H7 (cell line): ENCODE measurements around the gene ABL1. TPM values are rescaled to one million over a fixed set of nuclear protein-coding genes. Genes with fewer than 3 reads are reported as not detected.

ENCODE experiments used
- DNase-seq: peaks from one replicate; pipeline ENCODE4 v3.0.0; 2012
- H3K27me3 ChIP-seq: 2 replicates; pipeline ENCODE4 v1.6.0; 2011; ENCODE audit warnings: mild to moderate bottlenecking, low read length; ENCODE audit not compliant: control insufficient read depth, insufficient read depth
- H3K36me3 ChIP-seq: replicated peaks from 2 replicates; pipeline ENCODE4 v1.5.1; 2011; ENCODE audit warnings: low read length; ENCODE audit not compliant: control insufficient read depth, insufficient read depth
- H3K4me3 ChIP-seq: 2 replicates; pipeline ENCODE4 v1.5.1; 2011; ENCODE audit warnings: low read depth, mild to moderate bottlenecking, control low read depth, low read length, moderate library complexity; ENCODE audit not compliant: insufficient read depth
- total RNA-seq: library from RNA; depleted of rRNA; stranded (reverse); fragments of >200 nt; shearing (Covaris generic); gene quantifications from 2 replicates; pipeline ENCODE4 v1.2.3, GENCODE V29; 2014

The ABL1 gene
- total RNA-seq, 1 experiment from 2014 or later = 57.6 TPM

DNA sequence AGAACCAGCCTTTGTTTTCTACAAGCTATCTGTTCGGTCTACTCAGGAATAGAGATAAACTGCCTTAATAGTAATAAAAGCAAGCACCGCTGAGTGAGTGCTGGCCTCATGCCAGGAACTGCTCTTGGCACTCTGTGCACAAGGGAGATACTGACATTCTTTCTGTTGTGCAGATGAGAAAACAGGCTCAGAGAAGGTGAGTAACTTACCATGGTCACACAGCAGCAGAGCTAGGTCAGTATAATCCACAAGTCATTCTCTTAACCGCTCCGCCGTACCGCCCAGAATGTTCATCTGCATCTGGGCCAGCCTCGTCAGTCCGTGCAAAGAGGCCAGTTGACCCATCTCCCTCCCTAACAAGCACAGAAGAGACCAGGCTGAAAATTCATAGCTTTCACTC, 34.2 kb downstream of the ABL1 start:
- no peak for DNase-seq
- H3K27me3 ChIP-seq = no peaks in the 10 kb centered on the region
- peaks cover 29% of the 10 kb centered on the region for H3K36me3 ChIP-seq
- H3K4me3 ChIP-seq = no peak overlapping the region

- DNase-seq = no peak
- H3K27me3 ChIP-seq = no peaks in the 10 kb centered on the region
- H3K4me3 ChIP-seq = no peak overlapping the region
- peaks cover 36% of the 10 kb centered on the region for H3K36me3 ChIP-seq
Measured at GRCh38 chr9:130870491-130871381, 35.7 kb downstream of the ABL1 start.

DNA sequence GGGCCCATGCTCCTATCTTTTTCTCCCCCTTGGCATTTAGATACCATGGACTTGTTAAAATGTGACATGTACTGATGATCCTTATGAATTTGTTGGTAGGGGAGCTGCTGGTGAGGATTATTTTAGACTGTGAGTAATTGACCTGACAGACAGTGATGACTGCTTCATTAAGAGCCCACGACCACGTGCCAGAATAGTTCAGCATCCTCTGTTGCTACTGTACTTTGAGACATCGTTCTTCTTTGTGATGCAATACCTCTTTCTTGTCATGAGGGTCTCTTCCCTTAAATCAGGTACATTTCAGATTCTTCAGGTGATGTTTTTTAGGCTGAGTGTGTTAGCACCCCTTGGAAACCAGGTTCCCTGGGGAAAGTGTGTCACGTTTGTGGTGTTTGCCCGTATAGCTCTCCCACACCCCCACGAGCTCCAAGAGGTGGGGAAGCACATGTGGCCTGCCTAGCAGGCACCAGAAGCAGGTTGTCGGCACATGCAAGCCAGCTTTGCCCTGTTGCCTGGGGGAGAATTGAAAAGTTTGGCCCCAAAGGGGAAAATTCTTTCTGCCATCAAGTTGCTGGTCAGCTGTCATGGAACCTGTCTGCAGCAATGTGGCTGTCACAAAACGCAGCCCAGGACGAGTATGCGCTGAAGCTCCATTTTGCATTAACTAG, 36.5 kb downstream of the ABL1 start:
- Histone ChIP-seq H3K4me3 (no peak overlapping the region), H3K36me3 (peaks cover 36% of the 10 kb centered on the region), H3K27me3 (no peaks in the 10 kb centered on the region)
- no peak for DNase-seq

DNA sequence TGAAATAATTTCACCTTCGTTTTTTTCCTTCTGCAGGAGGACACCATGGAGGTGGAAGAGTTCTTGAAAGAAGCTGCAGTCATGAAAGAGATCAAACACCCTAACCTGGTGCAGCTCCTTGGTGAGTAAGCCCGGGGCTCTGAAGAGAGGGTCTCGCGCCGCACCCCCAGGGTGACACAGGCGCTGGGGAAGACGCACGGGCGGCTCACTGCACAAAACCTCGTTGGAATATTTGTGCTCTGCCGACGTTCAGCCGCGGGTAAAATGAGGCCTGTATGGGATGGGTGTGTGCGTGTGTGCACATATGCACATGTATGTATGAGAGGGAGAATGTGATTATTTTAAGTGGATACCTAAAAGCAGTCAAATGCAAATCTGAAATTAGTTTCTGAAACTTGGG, 37.0 kb downstream of the ABL1 start:
- no peak for DNase-seq
- H3K27me3 ChIP-seq = no peaks in the 10 kb centered on the region
- no peak overlapping the region for H3K4me3 ChIP-seq
- H3K36me3 ChIP-seq = peaks cover 36% of the 10 kb centered on the region

GRCh38 chr9:130872508-130872907, 37.5 kb downstream of the ABL1 start:
- H3K27me3 ChIP-seq = no peaks in the 10 kb centered on the region
- DNase-seq = no peak
- H3K36me3 ChIP-seq = peaks cover 37% of the 10 kb centered on the region
- no peak overlapping the region for H3K4me3 ChIP-seq

DNA sequence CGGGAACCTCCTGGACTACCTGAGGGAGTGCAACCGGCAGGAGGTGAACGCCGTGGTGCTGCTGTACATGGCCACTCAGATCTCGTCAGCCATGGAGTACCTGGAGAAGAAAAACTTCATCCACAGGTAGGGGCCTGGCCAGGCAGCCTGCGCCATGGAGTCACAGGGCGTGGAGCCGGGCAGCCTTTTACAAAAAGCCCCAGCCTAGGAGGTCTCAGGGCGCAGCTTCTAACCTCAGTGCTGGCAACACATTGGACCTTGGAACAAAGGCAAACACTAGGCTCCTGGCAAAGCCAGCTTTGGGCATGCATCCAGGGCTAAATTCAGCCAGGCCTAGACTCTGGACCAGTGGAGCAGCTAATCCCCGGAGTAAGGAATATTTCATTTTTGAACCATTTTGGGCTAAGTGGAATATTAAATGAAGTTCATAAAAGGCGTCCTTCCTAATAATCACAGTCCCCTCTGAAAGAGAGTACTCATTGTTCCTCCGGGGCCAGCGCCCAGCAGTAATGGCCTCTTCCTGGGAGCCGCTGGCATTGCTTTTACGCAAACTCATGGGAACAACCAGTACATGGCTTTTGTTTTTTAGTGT, 38.0 kb downstream of the ABL1 start:
- Histone ChIP-seq H3K27me3 (no peaks in the 10 kb centered on the region), H3K36me3 (peaks cover 36% of the 10 kb centered on the region), H3K4me3 (no peak overlapping the region)
- DNase-seq = no peak

DNA sequence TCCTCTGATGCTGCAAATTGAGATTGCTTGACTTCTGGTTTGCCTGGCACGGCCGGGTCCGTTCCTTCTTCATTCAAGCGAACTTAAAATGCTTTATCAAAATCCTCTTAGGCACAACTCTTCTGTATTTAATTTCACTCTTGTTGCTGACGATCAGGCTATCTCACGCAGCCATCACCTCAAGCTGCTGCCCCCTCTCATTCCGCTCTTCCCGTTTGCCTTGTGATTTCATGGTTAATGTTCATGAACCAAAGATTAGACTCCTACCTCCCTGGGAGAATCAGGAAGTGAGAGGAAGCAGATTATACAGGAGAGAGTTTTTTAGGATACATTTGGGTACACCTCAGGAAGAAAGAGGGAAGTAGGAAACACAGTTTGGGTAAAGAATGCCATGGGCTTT, 38.9 kb downstream of the ABL1 start:
- H3K4me3 ChIP-seq = no peak overlapping the region
- H3K27me3 ChIP-seq = no peaks in the 10 kb centered on the region
- H3K36me3 ChIP-seq = peaks cover 40% of the 10 kb centered on the region
- no peak for DNase-seq

GRCh38 chr9:130874783-130875182, 39.7 kb downstream of the ABL1 start:
- Histone ChIP-seq H3K36me3 (peaks cover 46% of the 10 kb centered on the region), H3K4me3 (no peak overlapping the region), H3K27me3 (no peaks in the 10 kb centered on the region)
- DNase-seq = no peak

DNA sequence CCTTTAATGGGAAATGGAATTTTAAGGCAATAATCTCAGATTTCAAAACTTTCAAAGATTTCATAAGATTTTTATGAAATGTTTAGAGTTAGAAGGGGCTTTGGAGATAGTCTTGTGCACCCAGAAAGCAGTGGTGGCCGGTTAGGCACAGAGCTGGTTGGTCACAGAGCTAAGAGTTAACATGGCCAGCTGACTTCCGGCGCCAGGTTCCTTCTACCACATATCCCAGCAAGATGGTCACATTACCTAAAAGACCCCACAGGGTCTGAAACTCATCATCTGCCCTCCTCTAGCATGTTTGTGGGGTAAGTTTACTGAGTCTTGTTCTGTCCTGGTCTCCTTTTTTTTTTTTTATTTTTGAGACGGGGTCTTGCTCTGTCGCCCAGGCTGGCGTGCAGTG, 42.2 kb downstream of the ABL1 start:
- Histone ChIP-seq H3K27me3 (no peaks in the 10 kb centered on the region), H3K36me3 (peaks cover 56% of the 10 kb centered on the region), H3K4me3 (no peak overlapping the region)
- no peak for DNase-seq

- H3K4me3 ChIP-seq = no peak overlapping the region
- H3K27me3 ChIP-seq = no peaks in the 10 kb centered on the region
- H3K36me3 ChIP-seq = peaks cover 48% of the 10 kb centered on the region
- no peak for DNase-seq
Measured at GRCh38 chr9:130878295-130878694, 43.2 kb downstream of the ABL1 start.

GRCh38 chr9:130879863-130880411, 44.9 kb downstream of the ABL1 start:
- Histone ChIP-seq H3K4me3 (no peak overlapping the region), H3K27me3 (no peaks in the 10 kb centered on the region), H3K36me3 (peaks cover 40% of the 10 kb centered on the region)
- DNase-seq = no peak

- no peak overlapping the region for H3K4me3 ChIP-seq
- no peak for DNase-seq
- H3K36me3 ChIP-seq = peaks cover 38% of the 10 kb centered on the region
Measured at GRCh38 chr9:130880599-130881220, 45.7 kb downstream of the ABL1 start.

GRCh38 chr9:130881516-130881915, 46.5 kb downstream of the ABL1 start:
- Histone ChIP-seq H3K4me3 (no peak overlapping the region), H3K36me3 (peaks cover 43% of the 10 kb centered on the region), H3K27me3 (no peaks in the 10 kb centered on the region)
- no peak for DNase-seq

More at GRCh38 chr9:130880599-130881220, 45.7 kb downstream of the ABL1 start:
- H3K27me3 ChIP-seq = no peaks in the 10 kb centered on the region

DNA sequence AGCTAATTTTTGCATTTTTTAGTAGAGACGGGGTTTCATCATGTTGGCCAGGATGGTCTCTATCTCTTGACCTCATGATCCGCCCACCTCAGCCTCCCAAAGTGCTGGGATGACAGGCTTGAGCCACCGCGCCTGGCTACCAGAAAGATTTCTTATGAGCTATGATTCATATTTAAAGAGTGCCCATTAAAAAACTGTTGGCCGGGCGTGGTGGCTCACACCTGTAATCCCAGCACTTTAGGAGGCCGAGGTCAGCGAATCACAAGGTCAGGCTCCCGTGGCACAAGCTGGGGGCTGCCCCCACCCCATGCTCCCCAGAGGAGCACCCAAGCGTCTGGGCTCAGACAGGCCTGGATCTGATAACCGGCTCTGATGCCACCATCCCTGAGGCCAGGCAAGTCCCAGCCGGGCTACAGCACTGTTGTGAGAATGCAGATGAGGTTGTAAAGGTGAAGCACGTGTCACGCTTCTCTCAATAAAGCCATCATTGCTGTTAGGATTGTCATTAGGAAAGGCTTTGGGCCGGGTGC, 47.7 kb downstream of the ABL1 start:
- Histone ChIP-seq H3K27me3 (no peaks in the 10 kb centered on the region), H3K4me3 (no peak overlapping the region), H3K36me3 (peaks cover 43% of the 10 kb centered on the region)
- DNase-seq = no peak
